ENCODE results near the gene PDGFRA.

Gene PDGFRA

GRCh38 chr4:54228961-54229501, at the start of gene PDGFRA:
Gene PDGFRA (plus strand): TSS chr4:54229293. CDS start chr4:54258769, 29,476 bp downstream.
- no peak for FAIRE-seq

- peak; percentile 27 for FAIRE-seq
These were observed 44.5 kb upstream of the PDGFRA start for GRCh38 chr4:54184581-54184980.

DNA sequence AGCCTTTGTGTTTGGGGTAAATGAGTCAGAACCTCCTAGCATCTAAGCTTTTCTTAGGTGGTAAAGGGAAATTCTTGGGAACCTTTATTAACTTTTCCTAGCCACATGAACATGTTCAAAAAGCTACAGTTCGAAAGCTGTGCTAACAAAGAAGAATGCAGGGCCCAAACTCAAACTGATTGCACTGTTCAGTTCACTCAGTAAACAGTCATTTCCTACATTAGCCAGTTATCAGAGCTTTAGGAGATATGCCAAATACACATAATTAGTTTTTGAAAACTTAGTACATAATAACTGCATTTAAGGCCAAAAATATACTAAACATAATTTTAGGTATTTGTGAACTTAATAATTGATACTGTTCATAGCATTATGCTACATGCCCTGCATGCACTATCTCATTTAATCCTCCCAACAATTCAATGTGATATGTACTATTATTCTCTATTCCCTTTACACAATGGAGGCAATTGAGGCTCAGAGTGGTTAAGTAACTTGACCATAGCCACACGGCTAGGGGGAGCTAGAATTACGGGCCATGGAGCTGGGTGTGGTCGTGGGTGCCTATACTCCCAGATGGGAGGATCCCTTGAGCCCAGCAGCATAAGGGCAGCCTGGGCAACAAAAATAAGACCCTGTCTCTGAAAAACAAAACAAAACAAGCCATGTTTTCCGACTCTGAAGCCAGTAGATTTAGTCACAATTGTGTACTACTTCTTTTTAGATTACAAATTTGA, 43.9 kb upstream of the PDGFRA start:
- FAIRE-seq: no peak

DNA sequence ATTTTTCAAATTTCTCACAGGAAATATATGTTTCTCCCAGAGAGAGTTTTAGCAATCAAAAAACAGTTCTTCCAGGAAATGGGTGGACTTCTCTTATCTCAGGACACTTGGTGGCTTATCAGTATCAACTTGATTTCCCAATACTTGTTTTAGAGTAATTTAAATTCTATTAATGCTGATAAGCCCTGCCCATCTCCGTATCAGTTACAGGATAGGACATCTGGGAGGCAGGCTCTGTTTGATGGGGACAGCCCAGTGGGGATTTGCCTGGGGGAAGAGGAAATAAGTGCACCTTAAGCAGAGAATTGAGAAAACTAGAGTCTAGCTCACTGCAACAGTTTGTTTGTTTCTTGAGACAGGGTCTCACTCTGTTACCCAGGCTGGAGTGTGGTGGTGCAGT, 43.2 kb upstream of the PDGFRA start:
- FAIRE-seq: no peak

DNA sequence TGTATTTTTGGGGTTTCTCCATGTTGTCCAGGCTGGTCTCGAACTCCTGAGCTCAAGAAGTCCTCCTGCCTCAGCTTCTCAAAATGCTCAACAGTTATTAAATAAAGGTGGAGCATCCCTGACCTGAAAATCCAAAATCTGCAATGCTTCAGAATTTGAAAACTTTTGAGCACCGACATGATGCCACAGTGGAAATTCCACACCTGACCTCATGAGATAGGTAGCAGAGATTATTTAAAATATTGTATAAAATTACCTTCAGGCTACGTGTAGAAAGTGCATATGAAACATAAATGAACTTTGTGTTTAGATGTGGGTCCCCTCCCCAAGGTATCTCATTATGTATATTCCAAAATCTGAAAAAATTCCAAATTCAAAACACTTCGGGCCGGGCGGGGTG, 42.7 kb upstream of the PDGFRA start:
- no peak for FAIRE-seq

DNA sequence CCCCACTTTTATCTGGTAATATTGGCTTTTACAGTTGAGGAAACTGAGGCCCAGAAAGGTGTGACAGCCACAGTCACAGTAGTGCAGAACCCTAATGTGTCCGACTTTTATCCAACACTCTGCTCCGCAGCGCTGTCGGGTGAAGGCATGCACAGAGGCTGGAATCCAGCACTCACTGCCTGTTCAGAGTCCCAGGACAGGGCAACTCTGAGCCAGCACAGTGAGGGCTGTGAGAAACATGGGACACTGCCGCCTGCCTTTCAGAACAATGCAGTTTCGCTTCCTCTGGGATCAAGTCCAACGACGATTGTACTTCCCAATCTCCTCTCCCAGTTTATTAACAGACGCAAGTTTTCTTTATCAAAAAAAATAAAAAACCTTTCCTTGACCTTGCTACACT, 41.9 kb upstream of the PDGFRA start:
- FAIRE-seq: no peak

- no peak for FAIRE-seq
These were observed 40.0 kb upstream of the PDGFRA start for GRCh38 chr4:54189140-54189539.

DNA sequence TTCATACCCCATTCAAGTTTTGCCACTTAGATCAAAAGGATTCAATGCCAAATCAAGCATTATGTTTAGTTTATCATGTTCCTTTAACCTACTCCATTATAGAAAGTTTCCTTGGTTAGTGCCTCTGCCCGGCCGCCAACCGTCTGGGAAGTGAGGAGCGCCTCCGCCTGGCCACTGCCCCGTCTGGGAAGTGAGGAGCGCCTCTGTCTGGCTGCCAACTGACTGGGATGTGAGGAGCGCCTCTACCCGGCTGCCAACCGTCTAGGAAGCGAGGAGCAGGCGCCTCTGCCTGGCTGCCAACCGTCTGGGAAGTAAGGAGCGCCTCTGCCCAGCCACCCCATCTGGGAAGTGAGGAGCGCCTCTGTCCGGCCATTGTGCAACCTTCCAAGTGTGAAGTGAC, 36.3 kb upstream of the PDGFRA start:
- no peak for FAIRE-seq

DNA sequence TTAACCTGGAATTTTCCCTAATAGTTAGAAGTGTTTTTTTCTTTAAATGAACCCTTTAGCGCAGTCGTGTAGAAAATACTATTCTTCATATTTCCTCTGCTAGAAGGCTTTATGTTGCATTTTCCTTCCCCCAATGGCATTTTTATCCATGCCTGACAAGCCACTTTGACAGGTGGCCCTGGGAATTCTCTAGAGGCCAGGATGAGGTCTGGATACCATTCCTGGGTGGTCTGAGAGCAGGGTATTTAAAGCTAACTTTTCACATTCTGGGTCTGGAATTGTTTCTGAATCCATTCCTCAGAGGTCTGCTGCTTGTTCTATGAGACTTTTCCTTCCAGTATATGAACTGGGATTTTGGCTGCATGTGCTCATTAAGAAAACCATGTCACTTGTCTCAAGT, 31.2 kb upstream of the PDGFRA start:
- no peak for FAIRE-seq

DNA sequence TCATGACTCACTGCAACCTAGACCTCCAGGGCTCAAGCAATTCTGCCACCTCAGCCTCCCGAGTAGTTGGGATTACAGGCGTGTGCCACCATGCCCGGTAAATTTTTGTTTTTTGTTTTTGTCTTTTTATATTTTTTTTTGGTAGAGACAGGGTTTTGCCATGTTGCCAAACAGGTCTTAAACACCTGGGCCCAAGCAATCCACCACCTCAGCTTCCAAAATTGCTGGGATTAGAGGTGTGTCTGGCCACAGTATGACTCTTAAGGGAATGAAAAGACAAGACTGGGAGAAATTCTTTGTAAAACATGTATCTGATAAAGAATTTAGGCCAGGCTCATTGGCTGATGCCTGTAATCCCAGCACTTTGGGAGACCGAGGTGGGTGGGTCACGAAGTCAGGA, 29.2 kb upstream of the PDGFRA start:
- no peak for FAIRE-seq

- no peak for FAIRE-seq
These were observed 19.5 kb upstream of the PDGFRA start for GRCh38 chr4:54209617-54210016.

GRCh38 chr4:54213001-54213400, 16.1 kb upstream of the PDGFRA start:
- FAIRE-seq: no peak

DNA sequence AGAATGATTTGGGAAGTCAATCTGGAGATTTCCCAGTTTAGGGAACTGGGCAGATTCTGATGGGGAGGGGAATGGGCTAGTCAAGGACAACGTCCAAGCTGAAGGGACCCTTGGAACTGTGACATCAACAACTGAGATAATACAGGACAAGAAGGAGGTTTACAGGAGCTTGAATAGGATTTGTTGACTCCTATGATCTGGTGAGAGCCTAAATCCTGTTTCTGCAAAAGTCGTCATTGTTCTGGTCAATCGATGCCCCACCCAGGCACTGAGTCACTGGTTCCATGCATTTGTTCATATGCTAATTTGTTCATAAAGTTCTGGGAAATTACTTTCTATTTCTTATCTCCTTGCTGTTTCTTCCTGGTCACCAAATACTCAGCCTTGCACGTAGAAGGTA, 15.3 kb upstream of the PDGFRA start:
- no peak for FAIRE-seq

DNA sequence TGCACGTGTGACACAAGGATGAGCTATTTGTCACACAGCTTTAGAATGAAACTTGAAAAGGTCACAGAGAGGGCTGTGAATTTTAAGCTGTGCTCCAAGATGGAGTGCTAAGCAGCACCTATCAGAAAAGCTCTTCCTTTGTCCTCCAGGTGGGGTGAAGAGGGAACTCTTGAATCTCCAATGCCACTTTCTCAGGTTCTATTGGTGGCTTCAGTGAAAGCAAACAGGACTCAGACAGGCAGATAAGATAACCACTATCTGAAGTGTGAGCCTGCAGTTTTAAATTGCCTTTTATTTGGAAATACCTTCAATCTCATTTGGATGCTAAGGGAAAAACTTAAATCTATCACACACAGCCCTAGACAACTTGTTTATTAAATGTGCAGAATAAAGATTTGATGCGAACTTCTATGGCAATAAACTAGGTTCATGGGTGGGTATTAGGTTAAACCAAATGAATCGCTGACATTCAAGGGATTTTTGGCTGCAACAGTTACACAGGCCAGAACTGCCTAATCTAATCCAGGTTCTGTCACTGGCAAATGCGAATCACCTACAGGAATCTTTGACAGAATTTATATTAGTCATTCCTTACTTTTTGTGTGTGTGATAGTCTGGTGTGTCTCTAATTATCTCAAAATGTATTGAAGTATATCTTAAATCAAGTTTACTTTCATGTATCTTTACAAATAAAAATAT, 13.6 kb upstream of the PDGFRA start:
- FAIRE-seq: no peak

DNA sequence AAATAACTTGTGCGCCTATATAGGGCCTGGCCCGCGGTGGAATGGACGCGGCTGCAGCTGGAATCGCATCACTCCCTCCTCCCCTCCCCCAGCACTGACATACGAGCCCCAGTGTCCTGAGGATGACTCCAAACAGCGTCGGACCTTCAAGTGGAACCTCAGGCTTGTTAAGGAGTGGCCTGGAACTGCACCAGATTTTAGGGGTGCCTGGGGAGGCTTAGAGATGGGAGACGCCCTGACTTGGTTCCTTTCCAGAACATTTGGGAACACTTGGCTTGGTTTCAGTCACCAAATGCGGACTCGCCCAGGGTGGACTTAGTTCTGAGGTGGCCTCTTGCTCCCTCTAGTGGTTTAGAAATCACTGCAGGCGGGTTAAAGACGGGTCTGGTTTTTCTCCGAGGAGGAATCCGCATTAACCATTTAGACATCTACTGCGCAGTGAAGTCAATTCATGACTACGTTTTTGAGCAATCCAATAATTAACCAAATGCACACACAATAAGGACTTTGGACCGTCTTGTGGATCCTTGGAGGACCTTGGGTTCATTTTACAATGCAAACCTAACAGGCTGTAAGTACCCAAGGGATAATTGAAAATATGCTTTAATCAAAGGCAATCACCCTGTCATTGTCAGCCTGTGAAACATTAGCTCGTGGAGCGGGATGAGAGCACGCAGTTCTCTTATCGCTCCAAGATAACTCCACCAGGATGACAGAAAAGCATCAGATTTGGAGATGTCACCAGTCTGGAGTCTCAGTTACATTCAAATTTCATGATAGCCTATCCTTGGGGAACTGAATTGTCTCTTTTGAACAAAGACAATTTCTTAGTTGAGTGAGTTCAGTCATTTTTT, 11.2 kb upstream of the PDGFRA start:
- FAIRE-seq: peak; percentile 43

- FAIRE-seq: no peak
These were observed 10.4 kb upstream of the PDGFRA start for GRCh38 chr4:54218736-54219135.

DNA sequence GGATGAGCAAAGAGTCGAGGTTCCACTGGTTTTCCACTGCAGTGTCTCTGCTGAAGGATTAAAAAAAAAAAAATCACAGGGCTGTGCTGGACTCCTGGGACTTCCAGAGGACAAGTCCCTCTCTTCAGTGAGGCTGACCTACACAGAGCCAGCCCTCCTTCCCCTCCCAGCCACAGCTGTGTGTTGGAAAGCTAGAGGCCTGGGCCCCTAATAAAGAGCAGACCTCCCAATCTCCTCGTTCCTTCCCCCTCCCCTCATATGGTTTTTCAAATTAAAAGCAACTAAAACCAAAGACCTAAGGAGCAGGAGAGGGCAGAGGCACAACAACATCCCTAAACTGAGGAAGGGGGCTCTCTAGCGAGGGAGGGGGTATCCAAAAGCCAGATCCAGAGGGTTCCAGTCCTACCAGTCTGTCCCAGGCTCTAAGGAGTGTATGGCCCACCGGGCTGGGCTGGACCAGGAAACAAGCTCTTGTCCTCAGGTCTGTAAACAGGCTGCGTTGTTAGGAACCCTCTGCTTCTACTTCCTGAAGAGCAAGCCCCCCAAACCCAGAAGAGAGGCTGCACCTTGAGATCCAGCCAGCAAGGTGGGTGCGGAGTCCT, 4.0 kb upstream of the PDGFRA start:
- no peak for FAIRE-seq

- no peak for FAIRE-seq
These were observed 3.3 kb upstream of the PDGFRA start for GRCh38 chr4:54225598-54226403.

DNA sequence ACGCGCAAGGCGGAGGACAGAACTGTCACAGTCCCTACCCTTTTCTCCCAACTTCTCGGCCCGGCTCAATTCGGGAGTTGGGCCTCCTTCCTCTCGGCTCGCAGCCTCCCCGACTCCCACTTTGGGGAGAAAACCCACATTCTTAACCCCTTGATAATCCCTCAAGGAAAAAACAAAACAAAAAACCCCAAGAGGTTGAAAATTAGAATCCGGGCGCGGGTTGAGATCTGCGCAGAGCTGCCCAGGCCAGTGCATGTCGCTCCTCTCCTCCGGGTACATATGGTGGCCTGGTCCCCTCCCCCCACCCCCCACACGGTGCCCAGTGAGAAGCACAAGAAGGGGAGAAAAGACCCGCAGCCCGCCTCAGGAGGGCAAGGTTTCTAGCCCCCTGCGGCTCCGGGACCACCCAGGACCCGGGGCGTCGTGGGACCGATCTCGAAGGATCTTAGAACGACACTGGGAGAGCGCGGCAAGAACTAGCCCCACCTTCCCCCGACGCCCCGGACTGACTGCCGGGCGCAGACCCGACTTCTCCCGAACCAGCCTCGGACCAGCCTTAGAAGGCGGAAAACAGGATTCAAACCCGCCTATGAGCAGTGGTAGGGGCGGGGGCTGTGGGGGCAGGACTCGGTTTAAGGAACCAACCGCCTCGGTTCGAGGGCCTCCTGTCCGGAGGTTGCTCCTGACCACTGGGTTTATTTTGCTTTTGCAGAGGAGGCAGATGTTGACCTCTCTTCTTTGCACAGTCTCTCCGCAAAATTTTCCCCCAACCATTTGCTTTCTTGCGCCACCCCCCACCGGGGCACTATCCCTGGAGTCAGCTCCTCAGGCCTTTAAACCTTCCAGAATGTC, 2.5 kb upstream of the PDGFRA start:
- FAIRE-seq: no peak

DNA sequence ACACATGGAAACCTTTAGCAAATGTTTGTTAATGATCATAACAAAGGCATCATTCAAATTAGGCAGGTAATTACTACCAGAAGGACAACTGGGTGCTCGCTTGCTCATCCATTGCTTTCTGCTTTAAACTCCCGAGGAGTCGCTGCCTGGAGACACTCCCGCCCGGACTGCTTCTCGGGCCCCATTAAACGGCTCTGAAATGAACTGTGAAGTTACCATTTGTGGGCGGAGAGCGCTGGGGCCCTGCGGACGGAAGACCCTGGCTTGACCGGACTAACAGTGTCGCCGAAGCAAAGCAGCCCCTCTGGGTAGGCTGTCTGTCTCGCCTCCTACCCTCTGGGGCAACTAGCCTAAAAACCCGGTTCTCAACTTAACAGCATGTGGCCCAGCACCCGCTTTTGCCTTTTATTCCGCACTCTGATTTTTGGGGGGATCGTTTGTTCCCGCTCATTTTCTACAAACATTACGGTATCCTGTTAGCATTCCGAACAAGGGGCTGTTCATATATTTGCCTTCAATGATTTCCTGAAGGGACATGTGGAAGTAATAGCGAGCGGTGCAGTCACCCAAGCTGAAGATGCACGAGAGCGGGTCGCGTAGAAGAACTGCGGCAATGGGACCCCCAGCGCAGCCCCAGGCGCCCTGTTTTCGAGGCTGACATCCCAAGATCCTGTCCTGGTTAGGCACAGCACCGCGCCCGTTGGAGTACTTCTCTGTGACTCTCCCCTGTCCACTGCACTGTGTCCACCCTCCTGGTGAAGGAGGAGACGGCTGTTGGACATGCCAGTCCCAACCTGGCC, 1.6 kb upstream of the PDGFRA start:
- no peak for FAIRE-seq
